Transverse colon (tissue), 4 donors: ENCODE data around the gene PHF10. TPM values are rescaled to one million over a fixed set of nuclear protein-coding genes. Genes with fewer than 3 reads are reported as not detected.
A peak's percentile ranks its signal among the peaks of the same experiment; 100 is the strongest.

ENCODE experiments used
- DNase-seq: peaks from one replicate; pipeline ENCODE4 v3.0.0-alpha.2; 2019
- H3K27ac ChIP-seq, 4 donors: fragments of 200-600 bp; sonication (generic); 2 replicates each; pipeline ENCODE4 v1.5.1; 2016 to 2018; ENCODE audit warnings: inconsistent platforms in 4 of 4
- H3K27me3 ChIP-seq: fragments of 200-600 bp; sonication (generic); 2 replicates; pipeline ENCODE4 v1.5.1; 2017; ENCODE audit warnings: inconsistent platforms
- H3K36me3 ChIP-seq, 4 donors: fragments of 200-600 bp; sonication (generic); 2 replicates each; pipeline ENCODE4 v1.5.1; 2017 to 2019; ENCODE audit warnings: inconsistent platforms in 4 of 4
- H3K4me1 ChIP-seq, 4 donors: fragments of 200-600 bp; sonication (generic); 2 replicates each; pipeline ENCODE4 v1.5.1; 2017 to 2020; ENCODE audit warnings: inconsistent platforms in 4 of 4
- H3K4me3 ChIP-seq, 4 donors: fragments of 200-600 bp; sonication (generic); 1 replicate in 1 of 4; 2 replicates in 3 of 4; pipeline versions ENCODE4 v1.5.1 to v1.6.1; 2017 to 2019; ENCODE audit warnings: inconsistent platforms in 4 of 4
- H3K9me3 ChIP-seq, 2 donors: fragments of 200-600 bp; sonication (generic); 2 replicates each; pipeline ENCODE4 v1.5.1; 2017 to 2019; ENCODE audit warnings: inconsistent platforms in 2 of 2
- EP300 ChIP-seq: sonication (generic); formaldehyde crosslinking; IDR thresholded peaks from one replicate; pipeline ENCODE4 v1.6.1; 2017; ENCODE audit warnings: antibody characterized with exemption, low read depth
- POLR2A ChIP-seq: fragments of 450-650 bp; IDR thresholded peaks from one replicate; pipeline ENCODE4 v1.6.1; 2016; ENCODE audit warnings: antibody characterized with exemption, mild to moderate bottlenecking, moderate library complexity
- POLR2AphosphoS5 ChIP-seq, 3 donors: sonication (generic); formaldehyde crosslinking; IDR thresholded peaks; one replicate each; pipeline ENCODE4 v1.6.1; 2016; ENCODE audit warnings: antibody characterized with exemption in 3 of 3
- WGBS, 2 donors: methylation state at CpG; one replicate each; pipeline ENCODE4 v1.1.5; 2018; ENCODE audit warnings: low coverage in 1 of 2; 5-methylcytosine and 5-hydroxymethylcytosine counted together
- in situ Hi-C, 4 donors: fragments of 200-750 bp; cut with MboI; loops; one replicate each; pipeline versions ENCODE4 v1.15.0 to v1.15.1; 2017; ENCODE audit warnings: low sequenced_read_pairs in 3 of 4, low pct_ligation_motif_present in 1 of 4, low pct_unique_long_range_greater_than_20kb in 1 of 4
- intact Hi-C: fragments of 100-400 bp; cut with DNase I; formaldehyde crosslinking; loops from one replicate; pipeline ENCODE4 v1.15.1; 2023; ENCODE audit warnings: low total_unique reads
- total RNA-seq, 4 donors: library from RNA; depleted of rRNA; stranded (reverse); fragments of >200 nt; gene quantifications; one replicate each; pipeline ENCODE4 v1.1.0, GENCODE V29; 2016
- TF ChIP-seq, protein P1 (sequence below), 5 experiments: fragments of 200-600 bp in 3 of 5; fragments of 450-650 bp in 2 of 5; sonication (generic) in 3 of 5; IDR thresholded peaks; 1 replicate in 2 of 5; 2 replicates in 3 of 5; pipeline ENCODE4 v1.5.1; 2016 to 2017; ENCODE audit warnings: antibody characterized with exemption in 5 of 5, inconsistent platforms in 3 of 5, mild to moderate bottlenecking in 2 of 5, moderate library complexity in 1 of 5

PHF10 gene
- total RNA-seq, 4 donors from 2014 or later = 21.3 to 49.9 (median 25.3) TPM

DNA sequence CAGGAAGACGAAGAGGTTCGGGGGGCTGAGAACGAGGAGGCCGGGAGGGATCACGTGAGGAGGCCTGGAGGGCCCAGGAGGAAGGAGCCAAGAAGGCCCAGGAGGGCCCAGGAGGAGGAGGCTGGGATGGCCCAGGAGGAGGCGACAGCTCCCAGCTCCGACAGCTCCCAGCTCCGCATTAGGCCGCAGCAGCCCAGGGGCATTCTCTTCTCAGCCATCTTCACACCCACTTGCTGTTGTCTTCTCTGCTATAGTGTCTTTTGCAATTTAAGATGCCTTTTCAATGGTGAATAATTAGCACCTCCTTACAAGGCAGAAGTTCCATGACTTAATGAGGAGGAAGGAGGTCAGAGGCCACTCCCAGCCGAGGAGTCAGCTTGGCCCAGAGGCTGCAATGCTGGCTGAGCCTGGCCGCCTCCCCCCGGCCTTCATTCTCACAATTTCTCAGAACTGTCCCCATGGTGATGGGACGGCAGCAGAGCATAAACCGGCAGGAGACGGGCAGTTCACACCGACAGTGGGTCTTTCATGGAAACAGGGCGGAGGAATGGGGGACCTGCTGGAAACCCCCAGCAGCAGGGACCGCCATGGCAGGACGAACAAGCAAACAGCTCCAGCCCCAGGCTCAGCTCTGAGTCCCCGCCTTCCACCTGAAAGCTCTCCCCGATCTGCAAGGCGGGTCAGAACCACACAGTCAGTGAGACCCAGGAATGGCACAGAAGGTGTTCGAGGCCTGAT, 67.6 kb downstream of the PHF10 start:
- WGBS, 2 donors = 96 to 100% methylated on average over 14 to 23 of the region's 23 CpGs
- TF ChIP-seq EP300 (no peak), POLR2AphosphoS5 (IDR thresholded peaks at IDR 0.05) (no peak), POLR2A (no peak)
- TF ChIP-seq, protein P1, sequence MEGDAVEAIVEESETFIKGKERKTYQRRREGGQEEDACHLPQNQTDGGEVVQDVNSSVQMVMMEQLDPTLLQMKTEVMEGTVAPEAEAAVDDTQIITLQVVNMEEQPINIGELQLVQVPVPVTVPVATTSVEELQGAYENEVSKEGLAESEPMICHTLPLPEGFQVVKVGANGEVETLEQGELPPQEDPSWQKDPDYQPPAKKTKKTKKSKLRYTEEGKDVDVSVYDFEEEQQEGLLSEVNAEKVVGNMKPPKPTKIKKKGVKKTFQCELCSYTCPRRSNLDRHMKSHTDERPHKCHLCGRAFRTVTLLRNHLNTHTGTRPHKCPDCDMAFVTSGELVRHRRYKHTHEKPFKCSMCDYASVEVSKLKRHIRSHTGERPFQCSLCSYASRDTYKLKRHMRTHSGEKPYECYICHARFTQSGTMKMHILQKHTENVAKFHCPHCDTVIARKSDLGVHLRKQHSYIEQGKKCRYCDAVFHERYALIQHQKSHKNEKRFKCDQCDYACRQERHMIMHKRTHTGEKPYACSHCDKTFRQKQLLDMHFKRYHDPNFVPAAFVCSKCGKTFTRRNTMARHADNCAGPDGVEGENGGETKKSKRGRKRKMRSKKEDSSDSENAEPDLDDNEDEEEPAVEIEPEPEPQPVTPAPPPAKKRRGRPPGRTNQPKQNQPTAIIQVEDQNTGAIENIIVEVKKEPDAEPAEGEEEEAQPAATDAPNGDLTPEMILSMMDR (IDR thresholded peaks at IDR 0.05) = no peak
- no peaks in the 10 kb centered on the region for H3K9me3 ChIP-seq

DNA sequence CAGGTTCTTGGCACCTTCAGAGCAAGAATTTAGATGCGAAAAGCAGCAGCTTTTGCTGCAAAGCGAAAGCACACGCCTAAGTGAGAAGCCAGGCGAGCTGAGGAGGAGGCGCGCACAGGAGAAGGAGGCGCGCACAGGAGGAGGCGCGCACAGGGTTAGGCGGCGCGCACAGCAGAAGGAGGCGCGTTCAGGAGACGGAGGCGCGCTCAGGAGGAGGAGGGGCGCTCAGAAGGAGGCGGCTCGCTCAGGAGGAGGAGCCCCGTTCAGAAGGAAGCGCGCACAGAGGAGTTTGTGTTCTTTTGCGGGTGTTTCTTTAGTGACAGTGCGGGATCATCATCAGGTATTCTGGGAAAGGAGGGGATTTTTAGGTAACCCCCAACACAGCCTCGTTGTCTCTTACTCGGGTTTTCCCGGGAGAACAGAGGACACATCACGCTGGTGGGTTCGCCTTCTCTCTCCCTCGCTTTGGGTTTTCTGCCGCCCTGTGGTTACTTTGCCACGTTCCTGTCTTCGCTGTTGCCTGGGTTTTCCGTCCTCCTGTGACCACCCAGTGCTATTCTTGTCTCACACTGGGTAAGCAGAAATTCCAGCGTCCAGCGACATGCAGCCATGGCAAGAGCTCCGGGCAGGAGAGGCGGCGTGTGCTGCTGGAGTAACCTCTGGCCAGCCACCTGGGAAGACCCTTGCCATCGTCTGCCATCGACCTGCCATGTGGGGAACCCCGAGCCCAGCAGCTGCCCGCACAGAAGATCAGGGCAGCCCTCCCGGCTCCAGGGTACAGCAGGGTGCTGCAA, 69.5 kb downstream of the PHF10 start:
- no peaks in the 10 kb centered on the region for H3K27me3 ChIP-seq
- in situ Hi-C loops = no loop called here
- intact Hi-C loops = no loop called here
- H3K4me3 ChIP-seq = peak overlapping the region; percentile 23 to 60 (median 34)
- peak in 2 of 3 donors; percentile 15 to 53 for TF ChIP-seq POLR2AphosphoS5 (IDR thresholded peaks at IDR 0.05)
- TF ChIP-seq, protein P1 (IDR thresholded peaks at IDR 0.05) = peak in 3 of 5 experiments; percentile 4 to 44 (median 27)
- TF ChIP-seq POLR2A = peak; percentile 43
- no peak for TF ChIP-seq EP300
- 48 to 62% methylated on average over 22 to 46 of the region's 46 CpGs for whole genome bisulfite sequencing, 2 donors
- H3K27ac ChIP-seq = peak overlapping the region; percentile 69 to 85 (median 82)
- H3K36me3 ChIP-seq = peaks cover 0 to 8% (median 0%) of the 10 kb centered on the region in 4 donors
- H3K4me1 ChIP-seq = peaks cover 0 to 6% (median 0%) of the 10 kb centered on the region in 4 donors
- no peaks in the 10 kb centered on the region for H3K9me3 ChIP-seq
- DNase-seq = peak; percentile 84

More for the DNA sequence above, 67.6 kb downstream of the PHF10 start:
- DNase-seq = no peak
- Histone ChIP-seq H3K27ac (no peak overlapping the region), H3K4me1 (peaks cover 0 to 6% (median 0%) of the 10 kb centered on the region in 4 donors), H3K4me3 (no peak overlapping the region), H3K27me3 (no peaks in the 10 kb centered on the region), H3K36me3 (peaks cover 0 to 8% (median 0%) of the 10 kb centered on the region in 4 donors)
- intact Hi-C loops (no loop called here), in situ Hi-C loops (no loop called here)

Other genes with a start within 250 kb of the PHF10 start
- gene WDR27, start 22.5 kb downstream of the PHF10 start, total RNA-seq = 10 to 100 TPM; 44.9 to 75.0 (median 57.0) TPM
- 10 to 100 TPM; 20.5 to 45.2 (median 40.5) TPM for gene C6orf120, start 22.4 kb downstream of the PHF10 start, total RNA-seq
- gene DYNLT2, start 27.1 kb upstream of the PHF10 start, total RNA-seq = 1 to 10 TPM; 3.3 to 7.5 (median 4.4) TPM
- 10 to 100 TPM; 15.7 to 29.5 (median 20.8) TPM for gene ERMARD, start 27.1 kb upstream of the PHF10 start, total RNA-seq